Activated CD4-positive, alpha-beta T cell treated with anti-CD3 and anti-CD28 coated beads for 36 hours (primary cell): Measurements from ENCODE around the gene OR2F1. TPM values are rescaled to one million over a fixed set of nuclear protein-coding genes. Genes with fewer than 3 reads are reported as not detected.

ENCODE experiments used
- ATAC-seq: fragments of 200-7000 bp; cut with Tn5 transposase; one replicate; pipeline ENCODE4 v1.10.0; 2021; ENCODE audit warnings: mild to moderate bottlenecking, moderate library complexity
- CTCF ChIA-PET: fragments of 350-600 bp; sonication (Branson Sonifier 250); formaldehyde crosslinking; loops from one replicate; lab custom pipeline; 2021; ENCODE audit warnings: antibody characterized with exemption; lab: Charles Lee
- POLR2A ChIA-PET: fragments of 350-600 bp; sonication (Branson Sonifier 250); formaldehyde crosslinking; loops from one replicate; lab custom pipeline; 2021; ENCODE audit warnings: antibody characterized with exemption, inconsistent platforms; lab: Charles Lee
- DNase-seq: peaks from one replicate; pipeline ENCODE4 v3.0.0-alpha.2; 2020
- H3K27ac Mint-ChIP-seq: one replicate; pipeline ENCODE4 v1.8.0; 2021; ENCODE audit warnings: mixed read lengths
- H3K27me3 Mint-ChIP-seq: one replicate; pipeline ENCODE4 v1.8.0; 2021; ENCODE audit warnings: mixed read lengths
- H3K36me3 Mint-ChIP-seq: one replicate; pipeline ENCODE4 v1.8.0; 2021; ENCODE audit warnings: low read depth, mixed read lengths
- H3K4me1 Mint-ChIP-seq: one replicate; pipeline ENCODE4 v1.8.0; 2021; ENCODE audit warnings: mixed read lengths
- H3K4me3 Mint-ChIP-seq: one replicate; pipeline ENCODE4 v1.8.0; 2021; ENCODE audit warnings: mild to moderate bottlenecking, moderate library complexity, mixed read lengths
- H3K9me3 Mint-ChIP-seq: one replicate; pipeline ENCODE4 v1.8.0; 2021; ENCODE audit warnings: low read depth, mixed read lengths
- intact Hi-C, 2 experiments: fragments of 100-400 bp; cut with DNase I in 1 of 2; cut with micrococcal nuclease in 1 of 2; formaldehyde crosslinking; loops; one replicate each; pipeline versions ENCODE4 v1.14.2 to v1.15.1; 2022 to 2024; cut with DNase I, micrococcal nuclease
- total RNA-seq, 2 experiments: library from RNA; stranded (reverse); gene quantifications; one replicate each; pipeline ENCODE4 v1.2.3, GENCODE V29; 2021

OR2F1 gene
- total RNA-seq, 2 experiments from 2014 or later, result not detected

- H3K36me3 Mint-ChIP-seq, result no peaks in the 10 kb centered on the region
- H3K27me3 Mint-ChIP-seq, result peaks cover 27% of the 10 kb centered on the region
- DNase-seq (no peak), ATAC-seq (no peak)
- H3K9me3 Mint-ChIP-seq, result no peaks in the 10 kb centered on the region
- H3K4me3 Mint-ChIP-seq, result no peak overlapping the region
- ChIA-PET CTCF (no interaction called here), POLR2A (no interaction called here)
- no peaks in the 10 kb centered on the region for H3K4me1 Mint-ChIP-seq
- intact Hi-C loops, result no loop called here
- H3K27ac Mint-ChIP-seq, result no peak overlapping the region
Measured at GRCh38 chr7:143958781-143959180, 4.1 kb downstream of the OR2F1 start.

DNA sequence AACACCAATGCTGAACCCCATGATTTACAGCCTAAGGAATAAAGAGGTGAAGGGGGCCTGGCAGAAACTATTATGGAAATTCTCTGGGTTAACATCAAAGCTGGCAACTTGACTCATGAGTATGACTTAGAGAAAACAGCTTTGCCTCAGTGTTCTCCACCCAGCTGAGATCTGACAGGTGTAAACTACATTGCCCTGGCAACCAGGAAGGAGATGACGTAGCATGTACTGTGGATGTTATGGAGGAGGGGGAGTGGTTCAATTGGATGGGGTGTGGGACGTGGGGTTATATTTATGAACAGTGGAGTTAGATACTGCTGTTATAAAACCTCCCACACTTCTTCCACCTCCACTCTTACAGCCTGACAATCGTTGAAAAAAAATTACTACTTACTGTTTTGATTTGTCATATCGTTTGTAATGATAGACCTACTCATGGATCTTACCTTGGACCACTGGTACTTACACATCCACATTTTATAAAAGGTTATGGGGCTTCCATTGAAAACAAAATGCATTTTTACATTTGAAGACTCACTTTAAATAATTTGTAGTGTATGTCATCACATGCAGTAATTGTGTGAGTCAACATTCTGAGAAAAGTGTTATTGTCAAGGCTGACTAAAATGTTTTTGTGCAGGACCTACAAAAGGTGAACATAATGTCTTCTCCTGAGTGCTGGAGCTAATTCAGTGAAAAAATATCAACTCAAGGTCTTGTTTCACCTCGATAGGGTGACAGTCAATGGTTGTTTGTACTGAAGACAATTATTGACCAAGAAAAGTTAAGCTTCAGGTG, 6.4 kb downstream of the OR2F1 start:
- Mint-ChIP-seq H3K36me3 (no peaks in the 10 kb centered on the region), H3K4me1 (no peaks in the 10 kb centered on the region), H3K27me3 (peaks cover 22% of the 10 kb centered on the region), H3K27ac (no peak overlapping the region), H3K9me3 (no peaks in the 10 kb centered on the region), H3K4me3 (no peak overlapping the region)
- intact Hi-C loops, result no loop called here
- POLR2A ChIA-PET, result interaction anchor here (0.7 kb wide), 1 partner anchor 76 kb away, joined by 4 read pairs; no protein-coding TSS in a partner anchor
- CTCF ChIA-PET, result no interaction called here
- ATAC-seq (peak; percentile 36), DNase-seq (no peak)

DNA sequence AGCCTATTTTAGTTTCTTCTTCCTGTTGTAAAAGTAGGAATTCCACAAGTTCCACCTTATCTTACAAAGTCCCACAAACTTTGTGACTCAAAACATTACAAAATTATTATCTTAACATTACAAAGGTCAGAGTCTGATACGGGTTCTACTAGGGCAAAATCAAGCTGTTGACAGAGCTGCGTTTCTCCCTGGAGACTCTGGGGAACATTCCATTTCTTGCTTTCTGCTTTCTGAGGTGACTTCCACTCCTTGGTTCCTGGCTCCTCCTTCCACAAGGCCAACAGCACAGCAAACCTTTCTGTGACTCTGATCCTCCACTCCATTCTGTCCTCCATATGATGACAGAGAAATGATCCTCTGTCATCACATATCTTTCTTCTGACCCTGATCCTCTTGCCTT, 10.6 kb downstream of the OR2F1 start:
- no peak for DNase-seq
- ATAC-seq, result no peak
- CTCF ChIA-PET, result no interaction called here

DNA sequence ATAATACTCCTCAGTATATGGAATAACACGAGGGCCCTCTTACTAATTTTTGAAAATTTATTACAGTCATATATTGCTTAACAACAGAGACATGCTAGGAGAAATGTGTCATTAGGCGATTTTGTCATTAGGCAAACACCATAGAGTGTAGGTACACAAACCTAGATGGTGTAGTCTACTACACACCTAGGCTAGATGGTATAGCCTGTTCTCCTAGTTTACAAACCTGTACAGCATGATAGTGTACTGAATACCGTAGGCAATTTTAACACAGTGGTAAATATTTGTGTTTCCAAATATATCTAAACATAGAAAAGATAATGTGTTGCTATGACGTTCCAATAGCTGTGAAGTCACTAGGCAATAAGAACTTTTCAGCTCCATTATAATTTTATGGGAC, 12.8 kb downstream of the OR2F1 start:
- ATAC-seq (no peak), DNase-seq (no peak)
- Mint-ChIP-seq H3K4me1 (no peaks in the 10 kb centered on the region), H3K36me3 (no peaks in the 10 kb centered on the region), H3K9me3 (no peaks in the 10 kb centered on the region), H3K4me3 (no peak overlapping the region), H3K27ac (no peak overlapping the region), H3K27me3 (peaks cover 11% of the 10 kb centered on the region)
- intact Hi-C loops, result no loop called here
- ChIA-PET POLR2A (no interaction called here), CTCF (no interaction called here)

More for the DNA sequence above, 10.6 kb downstream of the OR2F1 start:
- Mint-ChIP-seq H3K4me1 (no peaks in the 10 kb centered on the region), H3K4me3 (no peak overlapping the region), H3K36me3 (no peaks in the 10 kb centered on the region), H3K27me3 (peaks cover 13% of the 10 kb centered on the region), H3K27ac (no peak overlapping the region), H3K9me3 (no peaks in the 10 kb centered on the region)
- POLR2A ChIA-PET, result no interaction called here
- intact Hi-C loops, result no loop called here

DNA sequence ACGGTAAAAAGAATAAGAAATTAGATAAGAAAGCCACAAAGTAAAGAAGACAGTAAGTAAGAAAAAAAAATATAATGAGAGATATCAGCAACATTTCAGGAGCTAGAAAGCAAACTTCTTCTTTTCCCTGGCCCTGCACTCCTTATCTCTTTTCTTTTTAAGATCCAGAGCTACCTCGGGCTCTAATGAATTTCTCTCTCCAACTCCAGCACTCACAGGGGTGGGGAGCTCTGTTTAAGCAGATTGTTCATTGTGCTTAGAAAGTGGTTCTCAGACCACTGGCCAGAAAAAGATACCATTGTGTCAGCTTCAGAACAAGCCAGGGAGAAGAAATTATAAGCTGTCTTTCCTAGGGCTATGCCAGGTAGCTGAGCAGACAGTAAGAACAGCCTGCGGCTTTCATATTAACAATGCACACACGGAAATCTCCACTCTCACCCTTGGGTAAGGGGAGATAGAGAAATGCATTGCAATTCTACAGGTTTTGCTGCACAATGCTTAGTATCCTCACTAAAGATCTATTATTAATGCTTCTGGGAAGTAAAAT, 19.3 kb downstream of the OR2F1 start:
- Mint-ChIP-seq H3K4me3 (no peak overlapping the region), H3K27me3 (peaks cover 13% of the 10 kb centered on the region), H3K9me3 (no peaks in the 10 kb centered on the region), H3K36me3 (no peaks in the 10 kb centered on the region), H3K4me1 (no peaks in the 10 kb centered on the region), H3K27ac (no peak overlapping the region)
- CTCF ChIA-PET, result no interaction called here
- DNase-seq (no peak), ATAC-seq (no peak)
- POLR2A ChIA-PET, result no interaction called here
- intact Hi-C loops, result no loop called here

DNA sequence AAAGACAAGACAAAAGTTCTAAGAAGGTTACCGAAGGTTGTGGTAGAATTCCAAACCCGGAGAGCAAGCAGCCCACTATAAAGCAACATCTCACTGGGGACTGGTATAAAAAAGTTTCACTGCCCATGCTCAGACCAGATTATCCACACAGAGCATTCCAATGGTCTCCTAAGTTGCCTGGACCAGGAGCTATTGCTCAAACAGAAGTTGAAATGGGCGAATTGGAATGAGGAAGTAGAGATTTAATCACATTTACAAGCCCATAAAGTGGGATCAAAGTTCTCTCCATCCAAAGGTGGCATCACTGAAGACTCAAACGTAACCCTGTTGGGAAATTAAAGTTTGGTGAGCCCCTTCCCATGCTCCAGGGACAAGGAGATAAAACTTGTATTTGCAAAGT, 19.8 kb downstream of the OR2F1 start:
- ATAC-seq (no peak), DNase-seq (no peak)
- Mint-ChIP-seq H3K27me3 (peaks cover 13% of the 10 kb centered on the region), H3K27ac (no peak overlapping the region), H3K4me3 (no peak overlapping the region), H3K36me3 (no peaks in the 10 kb centered on the region), H3K4me1 (no peaks in the 10 kb centered on the region), H3K9me3 (no peaks in the 10 kb centered on the region)
- ChIA-PET POLR2A (no interaction called here), CTCF (no interaction called here)
- intact Hi-C loops, result no loop called here

- ChIA-PET CTCF (interaction anchor here (1.1 kb wide), 1 partner anchor 12 kb away, joined by 3 read pairs; no protein-coding TSS in a partner anchor), POLR2A (no interaction called here)
- no peaks in the 10 kb centered on the region for H3K36me3 Mint-ChIP-seq
- ATAC-seq (peak; percentile 47), DNase-seq (peak; percentile 9)
- peaks cover 10% of the 10 kb centered on the region for H3K27me3 Mint-ChIP-seq
- intact Hi-C loops, result loop anchor here (5.0 kb wide), 2 partner anchors 48 to 58 kb away; no protein-coding TSS in a partner anchor
- no peak overlapping the region for H3K27ac Mint-ChIP-seq
- H3K4me1 Mint-ChIP-seq, result no peaks in the 10 kb centered on the region
- no peaks in the 10 kb centered on the region for H3K9me3 Mint-ChIP-seq
- no peak overlapping the region for H3K4me3 Mint-ChIP-seq
Measured at GRCh38 chr7:143975617-143976016, 21.0 kb downstream of the OR2F1 start.

- POLR2A ChIA-PET, result no interaction called here
- no peak overlapping the region for H3K4me3 Mint-ChIP-seq
- no peak for ATAC-seq
Measured at GRCh38 chr7:143978585-143978984, 23.9 kb downstream of the OR2F1 start.

GRCh38 chr7:143979359-143979758, 24.7 kb downstream of the OR2F1 start:
- Mint-ChIP-seq H3K27me3 (peaks cover 10% of the 10 kb centered on the region), H3K9me3 (no peaks in the 10 kb centered on the region), H3K27ac (no peak overlapping the region), H3K4me3 (no peak overlapping the region), H3K4me1 (no peaks in the 10 kb centered on the region), H3K36me3 (no peaks in the 10 kb centered on the region)
- DNase-seq (no peak), ATAC-seq (no peak)
- intact Hi-C loops, result loop anchor here (5.0 kb wide), 2 partner anchors 52 to 62 kb away; no protein-coding TSS in a partner anchor
- ChIA-PET CTCF (no interaction called here), POLR2A (no interaction called here)

More at GRCh38 chr7:143978585-143978984, 23.9 kb downstream of the OR2F1 start:
- CTCF ChIA-PET, result no interaction called here
- Mint-ChIP-seq H3K36me3 (no peaks in the 10 kb centered on the region), H3K9me3 (no peaks in the 10 kb centered on the region), H3K27me3 (peaks cover 11% of the 10 kb centered on the region), H3K4me1 (no peaks in the 10 kb centered on the region), H3K27ac (no peak overlapping the region)
- no peak for DNase-seq
- intact Hi-C loops, result loop anchor here (5.0 kb wide), 2 partner anchors 51 to 61 kb away; no protein-coding TSS in a partner anchor

DNA sequence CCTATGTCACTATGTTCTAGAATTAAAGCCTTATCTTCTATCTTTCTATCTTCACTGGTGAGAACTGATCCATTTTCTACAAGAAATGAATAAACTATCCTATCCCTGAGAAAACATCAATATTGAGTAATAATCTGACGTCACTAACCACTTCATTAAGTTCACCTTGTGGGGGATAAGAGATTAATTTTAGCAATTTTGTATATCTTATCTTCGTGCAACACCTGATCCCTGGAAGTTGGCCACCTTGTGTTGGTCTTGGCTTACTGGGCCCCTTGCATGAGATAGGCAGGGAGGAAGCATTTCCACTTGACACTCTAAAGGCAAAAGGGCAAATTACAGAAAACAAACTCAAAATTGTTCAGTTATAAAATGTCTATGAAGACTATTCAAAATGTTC, 25.4 kb downstream of the OR2F1 start:
- Mint-ChIP-seq H3K4me3 (no peak overlapping the region), H3K27me3 (peaks cover 4% of the 10 kb centered on the region), H3K27ac (no peak overlapping the region), H3K36me3 (no peaks in the 10 kb centered on the region), H3K4me1 (no peaks in the 10 kb centered on the region), H3K9me3 (no peaks in the 10 kb centered on the region)
- intact Hi-C loops, result loop anchor here (5.0 kb wide), 2 partner anchors 53 to 63 kb away; no protein-coding TSS in a partner anchor
- no peak for ATAC-seq
- CTCF ChIA-PET, result no interaction called here
- POLR2A ChIA-PET, result no interaction called here
- DNase-seq, result no peak

DNA sequence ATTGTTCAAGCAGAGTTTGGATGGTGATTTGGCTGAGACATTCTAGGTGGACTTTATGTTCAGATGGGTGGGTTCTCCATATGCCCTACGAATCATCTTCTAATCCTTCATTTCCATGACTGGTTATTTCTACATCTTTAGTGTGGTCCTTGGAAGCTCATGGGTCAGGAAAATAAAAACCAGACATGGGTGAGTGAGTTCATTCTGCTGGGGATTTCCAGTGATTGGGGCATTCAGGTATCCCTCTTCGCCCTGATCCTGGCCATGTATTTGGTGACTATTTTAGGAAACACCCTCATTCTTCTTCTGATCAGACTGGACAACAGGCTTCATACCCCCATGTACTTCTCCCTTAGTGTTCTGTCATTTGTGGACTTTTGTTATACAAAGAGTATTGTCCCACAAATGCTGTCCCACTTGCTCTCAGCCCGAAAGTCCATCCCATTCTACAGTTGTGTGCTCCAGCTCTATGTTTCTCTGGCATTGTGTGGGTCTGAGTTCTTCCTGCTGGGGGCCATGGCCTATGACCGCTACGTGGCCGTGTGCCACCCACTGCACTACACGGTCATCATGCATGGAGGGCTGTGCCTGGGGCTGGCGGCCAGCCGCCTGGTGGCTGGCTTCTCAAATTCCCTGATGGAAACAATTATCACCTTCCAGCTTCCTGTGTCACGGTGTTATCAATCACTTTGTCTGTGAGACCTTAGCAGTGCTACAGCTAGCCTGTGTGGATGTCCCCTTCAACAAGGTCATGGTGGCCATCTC, 26.3 kb downstream of the OR2F1 start:
- no peak overlapping the region for H3K27ac Mint-ChIP-seq
- H3K36me3 Mint-ChIP-seq, result no peaks in the 10 kb centered on the region
- ChIA-PET CTCF (no interaction called here), POLR2A (no interaction called here)
- peaks cover 4% of the 10 kb centered on the region for H3K27me3 Mint-ChIP-seq
- ATAC-seq, result no peak
- intact Hi-C loops, result no loop called here
- H3K4me1 Mint-ChIP-seq, result no peaks in the 10 kb centered on the region
- DNase-seq, result no peak
- no peak overlapping the region for H3K4me3 Mint-ChIP-seq
- H3K9me3 Mint-ChIP-seq, result no peaks in the 10 kb centered on the region
